Epithelial cell of esophagus (primary cell): ENCODE data around the gene LNX1.

Source experiments
- DNase-seq: peaks from one replicate; pipeline ENCODE4 v3.0.0; 2010; ENCODE audit warnings: low read depth
- H3K4me3 ChIP-seq: 2 replicates; pipeline ENCODE4 v1.5.1; 2011; ENCODE audit warnings: mild to moderate bottlenecking, low read length, control low read depth
- TF ChIP-seq, protein P1 (sequence below): IDR thresholded peaks from 2 replicates; pipeline ENCODE4 v1.5.1; 2011; ENCODE audit warnings: low read depth, mild to moderate bottlenecking, low read length, control low read depth, inconsistent platforms; ENCODE audit not compliant: insufficient read depth; ENCODE audit errors: missing control alignments

The LNX1 gene

DNA sequence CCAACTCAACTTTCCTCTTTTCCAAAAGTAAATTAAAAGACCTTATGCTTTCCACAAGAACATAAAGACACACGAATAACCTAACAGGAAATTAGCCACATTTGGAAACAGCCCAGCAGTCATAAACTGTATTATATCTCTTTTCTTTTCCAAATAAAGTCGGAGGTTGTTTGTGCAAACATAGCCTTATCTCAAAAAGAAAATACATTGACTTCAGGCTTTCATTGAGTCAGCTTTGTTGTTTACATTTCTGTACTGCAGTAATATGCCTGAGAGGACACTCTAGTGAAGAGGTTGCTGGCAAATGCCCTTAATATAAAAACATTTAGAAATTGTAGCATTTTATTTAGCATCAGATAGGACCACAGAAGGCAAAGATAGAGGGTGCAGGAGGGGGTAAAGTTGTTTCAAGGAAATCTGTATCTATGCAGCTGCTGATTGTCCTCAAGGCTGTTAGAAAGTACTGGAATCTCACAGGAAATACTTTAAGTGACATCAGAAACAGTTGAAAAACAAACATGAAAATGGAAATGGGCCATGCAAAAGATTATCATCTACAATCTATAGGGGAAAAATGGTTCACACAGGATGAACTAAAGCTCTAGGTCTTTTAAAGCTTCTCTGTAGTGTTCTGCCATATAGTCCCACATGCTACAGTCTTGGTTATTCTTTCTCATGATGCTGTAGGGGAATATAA, 14.5 kb downstream of the LNX1 start:
- no peak for DNase-seq
- TF ChIP-seq, protein P1, sequence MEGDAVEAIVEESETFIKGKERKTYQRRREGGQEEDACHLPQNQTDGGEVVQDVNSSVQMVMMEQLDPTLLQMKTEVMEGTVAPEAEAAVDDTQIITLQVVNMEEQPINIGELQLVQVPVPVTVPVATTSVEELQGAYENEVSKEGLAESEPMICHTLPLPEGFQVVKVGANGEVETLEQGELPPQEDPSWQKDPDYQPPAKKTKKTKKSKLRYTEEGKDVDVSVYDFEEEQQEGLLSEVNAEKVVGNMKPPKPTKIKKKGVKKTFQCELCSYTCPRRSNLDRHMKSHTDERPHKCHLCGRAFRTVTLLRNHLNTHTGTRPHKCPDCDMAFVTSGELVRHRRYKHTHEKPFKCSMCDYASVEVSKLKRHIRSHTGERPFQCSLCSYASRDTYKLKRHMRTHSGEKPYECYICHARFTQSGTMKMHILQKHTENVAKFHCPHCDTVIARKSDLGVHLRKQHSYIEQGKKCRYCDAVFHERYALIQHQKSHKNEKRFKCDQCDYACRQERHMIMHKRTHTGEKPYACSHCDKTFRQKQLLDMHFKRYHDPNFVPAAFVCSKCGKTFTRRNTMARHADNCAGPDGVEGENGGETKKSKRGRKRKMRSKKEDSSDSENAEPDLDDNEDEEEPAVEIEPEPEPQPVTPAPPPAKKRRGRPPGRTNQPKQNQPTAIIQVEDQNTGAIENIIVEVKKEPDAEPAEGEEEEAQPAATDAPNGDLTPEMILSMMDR = no peak
- H3K4me3 ChIP-seq = no peak overlapping the region

DNA sequence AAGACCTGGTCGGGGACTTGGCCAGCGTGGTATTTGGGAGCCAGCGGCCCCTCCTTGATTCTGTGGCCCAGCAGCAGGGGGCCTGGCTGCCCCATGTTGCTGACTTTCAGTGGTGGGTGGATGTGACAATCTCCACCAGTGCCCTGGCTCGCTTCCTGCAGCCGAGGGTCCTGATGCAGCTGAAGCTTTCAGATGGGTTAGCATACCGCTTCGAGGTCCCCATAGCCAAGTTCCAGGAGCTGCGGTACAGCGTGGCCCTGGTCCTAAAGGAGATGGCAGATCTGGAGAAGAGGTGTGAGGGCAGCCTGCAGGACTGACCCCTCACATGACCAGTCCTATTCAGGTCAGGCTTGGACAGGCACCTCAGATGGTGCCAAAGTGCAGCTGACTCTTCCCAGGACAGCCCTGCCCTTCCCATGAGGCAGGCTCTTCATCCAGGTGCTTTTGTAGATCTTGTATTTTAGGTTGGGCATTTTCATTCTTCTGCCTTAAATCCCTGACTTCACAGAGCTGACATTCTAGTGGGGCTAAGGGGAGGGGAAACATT, 15.1 kb downstream of the LNX1 start:
- H3K4me3 ChIP-seq = no peak overlapping the region
- no peak for DNase-seq
- TF ChIP-seq, protein P1 = no peak

DNA sequence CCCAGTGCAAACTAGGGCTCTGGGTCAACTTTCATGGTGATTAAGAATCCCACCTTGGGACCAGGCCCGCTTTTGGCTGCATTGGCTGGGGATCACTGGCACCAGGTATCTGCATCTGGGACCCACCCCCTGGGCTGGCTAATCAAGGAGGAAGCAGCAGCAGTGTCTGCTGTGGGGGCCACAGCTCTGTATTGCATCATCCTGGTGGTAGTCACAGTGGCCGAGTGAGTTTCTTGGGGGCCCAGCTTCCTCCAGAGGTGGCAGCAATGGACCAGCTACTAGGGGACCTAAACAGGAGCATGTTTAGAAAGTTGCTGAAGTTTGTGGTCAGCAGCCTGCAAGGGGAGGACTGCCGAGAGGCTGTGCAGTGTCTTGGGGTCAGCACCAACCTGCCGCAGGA, 15.7 kb downstream of the LNX1 start:
- TF ChIP-seq, protein P1 = no peak
- no peak for DNase-seq
- no peak overlapping the region for H3K4me3 ChIP-seq

DNA sequence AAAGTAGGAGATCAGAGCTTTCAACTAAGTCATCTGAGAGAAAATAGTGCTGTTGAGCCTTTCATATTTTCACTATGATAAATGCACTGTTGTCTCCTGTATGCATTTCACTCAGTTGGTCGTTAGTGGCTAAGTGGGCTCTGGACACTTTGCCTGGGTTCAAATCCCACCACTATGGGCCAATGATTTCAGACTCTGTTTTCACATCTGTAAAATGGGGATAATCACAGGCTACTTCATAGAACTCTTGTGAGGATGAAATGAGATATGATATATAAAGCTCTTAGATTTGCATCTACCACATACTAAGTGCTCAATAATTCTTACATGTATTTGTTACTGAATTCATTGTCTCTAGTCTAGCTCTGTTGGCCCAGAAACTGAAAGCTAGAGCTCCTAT, 16.8 kb downstream of the LNX1 start:
- H3K4me3 ChIP-seq = no peak overlapping the region
- DNase-seq = no peak
- TF ChIP-seq, protein P1 = no peak

DNA sequence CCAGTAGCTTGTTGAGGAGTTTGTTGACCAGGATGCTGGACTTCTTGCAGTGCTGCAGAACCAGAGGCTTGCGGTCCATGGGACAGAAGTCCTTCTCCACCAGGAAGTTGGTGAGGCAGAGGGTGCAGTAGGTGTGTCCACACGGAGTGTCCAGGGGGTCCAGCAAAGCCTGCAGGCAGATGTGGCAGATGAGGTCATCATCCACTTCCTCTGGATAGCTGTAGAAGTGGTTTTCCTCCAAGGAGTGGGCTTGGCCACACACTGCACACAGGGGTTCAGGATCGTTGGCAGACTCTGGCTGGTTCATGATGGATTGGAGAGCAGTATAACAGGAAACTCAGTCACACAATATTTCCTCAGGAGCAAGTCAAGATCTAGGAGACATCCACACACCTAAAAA, 17.6 kb downstream of the LNX1 start:
- TF ChIP-seq, protein P1 = no peak
- no peak for DNase-seq
- H3K4me3 ChIP-seq = no peak overlapping the region

DNA sequence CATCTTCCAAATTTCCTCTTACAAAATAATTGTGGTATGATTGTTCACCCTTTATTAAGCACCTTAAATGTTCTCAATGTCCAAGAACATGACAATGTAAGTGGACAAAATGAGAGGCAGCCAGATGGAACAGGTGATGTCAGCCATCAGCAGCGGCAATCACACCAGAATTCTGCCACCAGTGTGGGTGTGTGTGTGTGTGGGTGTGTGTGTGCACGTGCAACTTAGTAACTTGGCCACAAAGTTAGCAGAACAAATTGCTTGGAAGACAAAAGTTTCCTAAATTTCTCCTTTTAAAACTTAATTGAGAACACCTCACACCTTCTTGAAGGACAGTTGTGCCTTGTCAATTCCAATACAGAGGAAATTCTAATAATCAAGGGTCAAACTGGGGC, 18.7 kb downstream of the LNX1 start:
- no peak overlapping the region for H3K4me3 ChIP-seq
- TF ChIP-seq, protein P1 = no peak
- DNase-seq = no peak
